Measurements from ENCODE around the gene PNLDC1. TPM values are rescaled to one million over a fixed set of nuclear protein-coding genes. Genes with fewer than 3 reads are reported as not detected.

Gene PNLDC1, protein sequence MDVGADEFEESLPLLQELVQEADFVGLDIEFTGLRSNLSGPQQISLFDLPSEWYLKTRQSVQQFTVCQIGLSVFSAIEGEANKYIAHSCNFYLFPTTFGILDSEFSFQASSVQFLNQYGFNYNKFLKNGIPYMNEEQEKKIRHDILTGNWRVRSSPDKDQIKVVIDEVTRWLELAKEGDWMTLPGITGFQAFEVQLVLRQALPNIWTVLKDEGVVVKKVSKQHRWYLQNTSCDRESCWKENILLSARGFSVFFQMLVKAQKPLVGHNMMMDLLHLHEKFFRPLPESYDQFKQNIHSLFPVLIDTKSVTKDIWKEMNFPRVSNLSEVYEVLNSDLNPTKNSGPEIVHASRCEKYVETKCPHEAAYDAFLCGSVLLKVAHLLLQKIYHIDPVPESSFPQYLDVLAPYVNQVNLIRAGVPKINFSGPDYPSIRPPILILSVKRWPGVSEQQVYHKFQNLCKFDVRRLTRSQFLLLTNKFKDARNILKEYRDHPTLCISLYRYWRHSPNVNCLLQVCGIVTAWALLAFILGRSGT
- total RNA-seq (2014; rRNA removed; shearing (Covaris generic)) (0.12 TPM in 1 of 2 replicates, not detected in the other), polyA plus RNA-seq (2016; fragmentation: Nextera tagmentation; extraction: Ambion mirVana) (not detected in 2 replicates)
- long read RNA-seq: 0 reads

- no peak within 1 kb of the TSS for H3K4me2 ChIP-seq
- no peak within 1 kb of the TSS for H2AFZ ChIP-seq
- no peaks in the 10 kb centered on the region for H3K9me2 ChIP-seq (ENCODE audit: insufficient read depth)
- peak within 1 kb of the TSS; percentile 92 for H3K27ac Mint-ChIP-seq
- ATAC-seq (peak; percentile 59), DNase-seq (ENCODE audit: low spot score) (peak; percentile 25)
- H3K4me1 Mint-ChIP-seq: 0 out of 3 replicates have a peak, but pooled peaks cover 2% of the 10 kb centered on the region
- no peaks in the 10 kb centered on the region for H3K27me3 ChIP-seq (ENCODE audit: insufficient read depth)
- no peak within 1 kb of the TSS for H3K4me3 Mint-ChIP-seq
- TF ChIP-seq ETS1 (IDR thresholded peaks at IDR 0.05): no peak
- no peak for TF ChIP-seq NANOG (IDR thresholded peaks at IDR 0.05; ENCODE audit: borderline replicate concordance)
- TF ChIP-seq, protein P1, sequence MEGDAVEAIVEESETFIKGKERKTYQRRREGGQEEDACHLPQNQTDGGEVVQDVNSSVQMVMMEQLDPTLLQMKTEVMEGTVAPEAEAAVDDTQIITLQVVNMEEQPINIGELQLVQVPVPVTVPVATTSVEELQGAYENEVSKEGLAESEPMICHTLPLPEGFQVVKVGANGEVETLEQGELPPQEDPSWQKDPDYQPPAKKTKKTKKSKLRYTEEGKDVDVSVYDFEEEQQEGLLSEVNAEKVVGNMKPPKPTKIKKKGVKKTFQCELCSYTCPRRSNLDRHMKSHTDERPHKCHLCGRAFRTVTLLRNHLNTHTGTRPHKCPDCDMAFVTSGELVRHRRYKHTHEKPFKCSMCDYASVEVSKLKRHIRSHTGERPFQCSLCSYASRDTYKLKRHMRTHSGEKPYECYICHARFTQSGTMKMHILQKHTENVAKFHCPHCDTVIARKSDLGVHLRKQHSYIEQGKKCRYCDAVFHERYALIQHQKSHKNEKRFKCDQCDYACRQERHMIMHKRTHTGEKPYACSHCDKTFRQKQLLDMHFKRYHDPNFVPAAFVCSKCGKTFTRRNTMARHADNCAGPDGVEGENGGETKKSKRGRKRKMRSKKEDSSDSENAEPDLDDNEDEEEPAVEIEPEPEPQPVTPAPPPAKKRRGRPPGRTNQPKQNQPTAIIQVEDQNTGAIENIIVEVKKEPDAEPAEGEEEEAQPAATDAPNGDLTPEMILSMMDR (conservative IDR thresholded peaks at IDR 0.05; ENCODE audit: low read depth in 2 of 2): no peak
- H3K36me3 ChIP-seq (ENCODE audit: insufficient read depth): peaks cover 22% of the 10 kb centered on the region
- no peaks in the 10 kb centered on the region for H3K4me1 ChIP-seq (ENCODE audit: insufficient read depth)
- H3K79me2 ChIP-seq (replicated peaks; ENCODE audit: insufficient read depth): peaks cover 9% of the 10 kb centered on the region; the same call in 1 of the 2 replicates
- H3F3A ChIP-seq (replicated peaks; ENCODE audit: low read depth): 0 out of 2 replicates have a peak, but pooled peaks cover 10% of the 10 kb centered on the region
- no peak within 1 kb of the TSS for H3K27ac ChIP-seq (ENCODE audit: low read depth)
- peaks cover 9% of the 10 kb centered on the region for H3K27me3 Mint-ChIP-seq (ENCODE audit: insufficient read depth, low read depth, poor library complexity)
- H3K36me3 Mint-ChIP-seq (ENCODE audit: low read depth): peaks cover 24% of the 10 kb centered on the region
- no peaks in the 10 kb centered on the region for H3K9me3 Mint-ChIP-seq
- no peaks in the 10 kb centered on the region for H4K20me1 ChIP-seq (replicated peaks; ENCODE audit: insufficient read depth)
- no peak within 1 kb of the TSS for H3K4me3 ChIP-seq
Observed at GRCh38 chr6:159800141-159800865, at the start of gene PNLDC1. TSS of gene PNLDC1 (plus strand) at chr6:159800276. CDS start at chr6:159800308, 32 bp downstream.

DNA sequence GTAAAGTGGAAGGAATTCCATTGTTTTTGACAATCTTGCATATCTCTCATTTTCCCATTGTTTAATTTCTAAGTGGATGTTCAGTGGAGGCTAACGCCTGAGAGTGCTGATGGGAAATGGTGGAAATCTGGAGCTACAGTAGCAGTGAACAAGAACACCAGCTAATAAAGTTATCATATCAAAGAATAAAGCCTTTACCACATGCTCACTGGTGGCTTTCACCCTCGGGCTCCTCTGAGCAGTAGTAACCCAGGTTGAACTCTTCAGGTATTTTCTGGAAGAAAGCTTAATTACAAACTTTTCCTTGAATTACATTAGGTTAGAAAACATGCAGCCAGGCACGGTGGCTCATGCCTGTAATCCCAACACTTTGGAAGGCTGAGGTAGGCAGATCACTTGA lies 48.6 kb upstream of the PNLDC1 start:
- H3K4me3 Mint-ChIP-seq: no peak overlapping the region
- peaks cover 75% of the 10 kb centered on the region for H3K36me3 ChIP-seq (ENCODE audit: insufficient read depth)
- H3K4me1 ChIP-seq (ENCODE audit: insufficient read depth): no peaks in the 10 kb centered on the region
- 0 out of 2 replicates have a peak overlapping the region, but pooled peaks have one; percentile 1 for H3K27ac ChIP-seq (ENCODE audit: low read depth)
- H3K79me2 ChIP-seq (replicated peaks; ENCODE audit: insufficient read depth): peaks cover 17% of the 10 kb centered on the region
- no peaks in the 10 kb centered on the region for H3K9me3 Mint-ChIP-seq
- H3K4me2 ChIP-seq: no peak overlapping the region
- no peak overlapping the region for H3K4me3 ChIP-seq
- no peak for ATAC-seq
- no peaks in the 10 kb centered on the region for H3K9me2 ChIP-seq (ENCODE audit: insufficient read depth)
- no peaks in the 10 kb centered on the region for H3K27me3 ChIP-seq (ENCODE audit: insufficient read depth)
- DNase-seq (ENCODE audit: low spot score): no peak
- H3K27ac Mint-ChIP-seq: no peak overlapping the region
- peaks cover 2% of the 10 kb centered on the region; the same call in 1 of the 2 replicates for H3F3A ChIP-seq (replicated peaks; ENCODE audit: low read depth)
- H2AFZ ChIP-seq: no peak overlapping the region
- no peaks in the 10 kb centered on the region for H3K4me1 Mint-ChIP-seq
- H4K20me1 ChIP-seq (replicated peaks; ENCODE audit: insufficient read depth): peaks cover 10% of the 10 kb centered on the region
- H3K36me3 Mint-ChIP-seq (ENCODE audit: low read depth): peaks cover 88% of the 10 kb centered on the region
- H3K27me3 Mint-ChIP-seq (ENCODE audit: insufficient read depth, low read depth, poor library complexity): no peaks in the 10 kb centered on the region
- TF ChIP-seq EZH2 (IDR thresholded peaks at IDR 0.05; ENCODE audit: low read depth, unreplicated experiment) (no peak), JUNB (IDR thresholded peaks at IDR 0.05; ENCODE audit: unreplicated experiment) (no peak), POLR2AphosphoS5 (IDR thresholded peaks at IDR 0.05; ENCODE audit: low read depth) (no peak), NANOG (IDR thresholded peaks at IDR 0.05; ENCODE audit: borderline replicate concordance) (no peak), ZNF114 (CRISPR knock-in tag; IDR thresholded peaks at IDR 0.05) (no peak), ZNF331 (CRISPR knock-in tag; IDR thresholded peaks at IDR 0.05; ENCODE audit: low read depth) (no peak)
- TF ChIP-seq, protein P2, sequence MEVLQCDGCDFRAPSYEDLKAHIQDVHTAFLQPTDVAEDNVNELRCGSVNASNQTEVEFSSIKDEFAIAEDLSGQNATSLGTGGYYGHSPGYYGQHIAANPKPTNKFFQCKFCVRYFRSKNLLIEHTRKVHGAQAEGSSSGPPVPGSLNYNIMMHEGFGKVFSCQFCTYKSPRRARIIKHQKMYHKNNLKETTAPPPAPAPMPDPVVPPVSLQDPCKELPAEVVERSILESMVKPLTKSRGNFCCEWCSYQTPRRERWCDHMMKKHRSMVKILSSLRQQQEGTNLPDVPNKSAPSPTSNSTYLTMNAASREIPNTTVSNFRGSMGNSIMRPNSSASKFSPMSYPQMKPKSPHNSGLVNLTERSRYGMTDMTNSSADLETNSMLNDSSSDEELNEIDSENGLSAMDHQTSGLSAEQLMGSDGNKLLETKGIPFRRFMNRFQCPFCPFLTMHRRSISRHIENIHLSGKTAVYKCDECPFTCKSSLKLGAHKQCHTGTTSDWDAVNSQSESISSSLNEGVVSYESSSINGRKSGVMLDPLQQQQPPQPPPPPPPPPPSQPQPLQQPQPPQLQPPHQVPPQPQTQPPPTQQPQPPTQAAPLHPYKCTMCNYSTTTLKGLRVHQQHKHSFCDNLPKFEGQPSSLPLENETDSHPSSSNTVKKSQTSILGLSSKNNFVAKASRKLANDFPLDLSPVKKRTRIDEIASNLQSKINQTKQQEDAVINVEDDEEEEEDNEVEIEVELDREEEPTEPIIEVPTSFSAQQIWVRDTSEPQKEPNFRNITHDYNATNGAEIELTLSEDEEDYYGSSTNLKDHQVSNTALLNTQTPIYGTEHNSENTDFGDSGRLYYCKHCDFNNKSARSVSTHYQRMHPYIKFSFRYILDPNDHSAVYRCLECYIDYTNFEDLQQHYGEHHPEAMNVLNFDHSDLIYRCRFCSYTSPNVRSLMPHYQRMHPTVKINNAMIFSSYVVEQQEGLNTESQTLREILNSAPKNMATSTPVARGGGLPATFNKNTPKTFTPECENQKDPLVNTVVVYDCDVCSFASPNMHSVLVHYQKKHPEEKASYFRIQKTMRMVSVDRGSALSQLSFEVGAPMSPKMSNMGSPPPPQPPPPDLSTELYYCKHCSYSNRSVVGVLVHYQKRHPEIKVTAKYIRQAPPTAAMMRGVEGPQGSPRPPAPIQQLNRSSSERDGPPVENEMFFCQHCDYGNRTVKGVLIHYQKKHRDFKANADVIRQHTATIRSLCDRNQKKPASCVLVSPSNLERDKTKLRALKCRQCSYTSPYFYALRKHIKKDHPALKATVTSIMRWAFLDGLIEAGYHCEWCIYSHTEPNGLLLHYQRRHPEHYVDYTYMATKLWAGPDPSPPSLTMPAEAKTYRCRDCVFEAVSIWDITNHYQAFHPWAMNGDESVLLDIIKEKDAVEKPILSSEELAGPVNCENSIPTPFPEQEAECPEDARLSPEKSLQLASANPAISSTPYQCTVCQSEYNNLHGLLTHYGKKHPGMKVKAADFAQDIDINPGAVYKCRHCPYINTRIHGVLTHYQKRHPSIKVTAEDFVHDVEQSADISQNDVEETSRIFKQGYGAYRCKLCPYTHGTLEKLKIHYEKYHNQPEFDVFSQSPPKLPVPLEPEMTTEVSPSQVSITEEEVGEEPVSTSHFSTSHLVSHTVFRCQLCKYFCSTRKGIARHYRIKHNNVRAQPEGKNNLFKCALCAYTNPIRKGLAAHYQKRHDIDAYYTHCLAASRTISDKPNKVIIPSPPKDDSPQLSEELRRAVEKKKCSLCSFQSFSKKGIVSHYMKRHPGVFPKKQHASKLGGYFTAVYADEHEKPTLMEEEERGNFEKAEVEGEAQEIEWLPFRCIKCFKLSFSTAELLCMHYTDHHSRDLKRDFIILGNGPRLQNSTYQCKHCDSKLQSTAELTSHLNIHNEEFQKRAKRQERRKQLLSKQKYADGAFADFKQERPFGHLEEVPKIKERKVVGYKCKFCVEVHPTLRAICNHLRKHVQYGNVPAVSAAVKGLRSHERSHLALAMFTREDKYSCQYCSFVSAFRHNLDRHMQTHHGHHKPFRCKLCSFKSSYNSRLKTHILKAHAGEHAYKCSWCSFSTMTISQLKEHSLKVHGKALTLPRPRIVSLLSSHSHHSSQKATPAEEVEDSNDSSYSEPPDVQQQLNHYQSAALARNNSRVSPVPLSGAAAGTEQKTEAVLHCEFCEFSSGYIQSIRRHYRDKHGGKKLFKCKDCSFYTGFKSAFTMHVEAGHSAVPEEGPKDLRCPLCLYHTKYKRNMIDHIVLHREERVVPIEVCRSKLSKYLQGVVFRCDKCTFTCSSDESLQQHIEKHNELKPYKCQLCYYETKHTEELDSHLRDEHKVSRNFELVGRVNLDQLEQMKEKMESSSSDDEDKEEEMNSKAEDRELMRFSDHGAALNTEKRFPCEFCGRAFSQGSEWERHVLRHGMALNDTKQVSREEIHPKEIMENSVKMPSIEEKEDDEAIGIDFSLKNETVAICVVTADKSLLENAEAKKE (CRISPR knock-in tag; IDR thresholded peaks at IDR 0.05): no peak

All from GM23338 (cell line).